GM13977 (cell line): Measurements from ENCODE around the gene ITM2B.
"Not testable (repeated sequence)": the region's sequence is repeated elsewhere in the genome, so short reads cannot be mapped to it uniquely, and the experiment has no call there.

Source experiments
- DNase-seq: peaks from one replicate; pipeline ENCODE4 v3.0.0; 2012; ENCODE audit warnings: low spot score
- CTCF ChIP-seq: IDR thresholded peaks from 2 replicates; pipeline ENCODE4 v1.5.1; 2012; ENCODE audit warnings: mild to moderate bottlenecking, control low read depth; ENCODE audit not compliant: insufficient read depth; ENCODE audit errors: extremely low read depth, missing control alignments
- in situ Hi-C: fragments of 300-500 bp; cut with MboI; formaldehyde crosslinking; loops from one replicate; pipeline ENCODE4 v1.12.0; 2022; ENCODE audit warnings: low sequenced_read_pairs, low pct_unique_long_range_greater_than_20kb, mixed read lengths, inconsistent platforms; ENCODE audit not compliant: unreplicated experiment

The ITM2B gene

DNA sequence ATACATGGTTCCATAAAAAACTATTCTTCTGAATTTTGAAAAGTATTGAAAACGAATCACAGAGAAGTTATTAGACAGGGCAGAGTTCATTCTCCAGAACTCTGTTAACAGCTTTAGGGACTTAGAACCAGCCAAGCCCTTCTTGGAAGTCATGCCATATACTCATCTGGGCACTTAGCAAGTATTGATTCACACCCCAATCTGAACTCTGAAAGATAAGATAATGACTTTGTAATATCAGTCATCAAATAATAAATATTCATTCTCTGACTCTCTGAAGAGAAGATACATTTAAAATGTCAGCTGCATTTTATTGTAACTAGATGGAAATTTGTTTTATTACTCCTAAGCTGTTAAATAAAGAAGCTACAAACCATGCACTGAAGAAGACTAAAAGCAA lies 43.8 kb upstream of the ITM2B start:
- DNase-seq: no peak
- no peak for TF ChIP-seq CTCF
- in situ Hi-C loops: no loop called here

DNA sequence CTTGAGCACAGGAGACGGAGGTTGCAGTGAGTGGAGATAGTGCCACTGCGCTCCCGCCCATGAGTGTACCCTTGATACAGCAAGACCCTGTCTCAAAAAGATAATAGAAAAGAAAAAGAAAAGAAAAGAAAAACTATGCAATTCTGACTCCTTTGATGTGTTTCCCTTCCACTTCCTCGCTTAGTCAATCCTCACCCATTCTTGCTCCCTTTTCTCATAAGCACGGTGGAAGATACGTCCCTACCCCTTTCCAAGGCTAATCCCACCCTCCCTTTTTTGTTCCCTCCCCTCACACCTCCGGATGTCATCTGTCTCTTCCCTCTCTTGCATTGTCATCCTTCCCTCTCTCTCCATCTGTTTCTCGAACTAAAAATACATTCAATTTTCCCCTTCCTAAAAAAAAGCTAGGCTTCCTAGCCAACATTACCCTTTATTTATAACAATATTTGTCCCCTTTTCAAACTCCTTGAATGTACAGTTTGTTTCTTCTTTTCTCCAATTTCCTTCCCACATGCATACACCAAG lies 40.5 kb upstream of the ITM2B start:
- DNase-seq: no peak
- no peak for TF ChIP-seq CTCF
- in situ Hi-C loops: no loop called here

DNA sequence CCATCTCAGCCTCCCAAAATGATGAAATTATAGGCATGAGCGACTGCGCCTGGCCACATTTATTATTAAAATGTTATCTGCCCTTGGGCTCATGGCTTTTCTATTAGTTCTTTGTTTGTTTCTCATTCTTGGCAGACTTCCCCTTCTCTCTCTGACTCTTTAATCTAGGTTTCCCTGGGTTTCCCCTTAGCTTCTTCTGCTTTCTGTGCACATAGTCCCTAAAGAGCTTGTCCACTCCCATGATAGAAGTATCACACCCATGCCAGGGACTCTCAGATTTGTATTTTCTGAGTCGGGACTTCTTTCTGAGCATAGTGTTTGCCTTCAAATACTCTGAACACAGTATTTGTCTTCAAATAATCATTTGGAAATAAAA lies 38.6 kb upstream of the ITM2B start:
- no peak for TF ChIP-seq CTCF

DNA sequence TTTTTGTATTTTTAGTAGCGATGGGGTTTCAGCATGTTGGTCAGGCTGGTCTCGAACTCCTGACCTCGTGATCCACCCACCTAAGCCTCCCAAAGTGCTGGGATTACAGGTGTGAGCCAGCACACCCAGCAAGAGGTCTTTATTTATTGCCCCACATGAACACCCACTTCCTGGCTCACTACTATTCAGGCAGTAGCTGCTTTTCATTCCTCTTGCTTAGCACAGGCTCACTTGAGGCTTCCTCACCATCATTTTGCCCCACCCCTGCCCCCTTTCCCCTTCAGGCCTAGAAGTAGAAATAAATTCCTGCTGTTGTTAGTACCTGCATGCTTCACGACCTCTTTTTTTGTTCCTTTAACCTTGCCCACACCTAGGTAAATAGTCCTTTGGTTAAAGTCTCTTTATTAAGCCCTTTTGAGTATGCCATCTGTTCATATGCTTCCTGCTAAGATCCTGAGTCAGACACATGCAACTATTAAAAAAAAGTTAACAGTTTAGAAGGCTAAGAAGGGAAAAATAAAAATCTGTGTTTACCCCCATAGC lies 33.5 kb upstream of the ITM2B start:
- DNase-seq: no peak
- in situ Hi-C loops: no loop called here
- TF ChIP-seq CTCF: no peak

More for the DNA sequence above, 38.6 kb upstream of the ITM2B start:
- in situ Hi-C loops: no loop called here
- no peak for DNase-seq

GRCh38 chr13:48201044-48201443 lies 32.0 kb upstream of the ITM2B start:
- TF ChIP-seq CTCF: no peak
- DNase-seq: no peak
- in situ Hi-C loops: no loop called here

GRCh38 chr13:48207207-48207606 lies 25.8 kb upstream of the ITM2B start:
- in situ Hi-C loops, DNase-seq: not testable (repeated sequence)

DNA sequence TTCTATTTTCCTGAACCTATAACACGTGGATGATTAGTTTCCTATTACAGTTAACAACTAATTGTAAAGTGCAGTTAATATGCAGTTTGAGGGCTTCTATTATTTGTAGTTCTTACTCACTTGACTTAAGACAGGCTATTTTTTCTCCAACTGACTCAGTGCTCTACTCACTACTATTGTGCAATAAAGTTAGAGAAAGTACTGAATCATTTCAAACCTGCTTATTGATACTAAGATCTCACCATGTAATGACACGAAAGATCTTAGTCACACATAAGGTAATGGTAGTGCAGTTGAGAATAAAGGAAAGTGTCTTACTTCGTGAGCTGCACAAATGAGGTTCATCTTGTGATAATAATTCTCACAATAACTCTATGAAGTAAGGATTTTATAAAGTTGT lies 22.8 kb upstream of the ITM2B start:
- no peak for TF ChIP-seq CTCF
- in situ Hi-C loops: no loop called here
- DNase-seq: no peak
